Measurements from ENCODE around the gene GPC5.
"Not testable (repeated sequence)": the region's sequence is repeated elsewhere in the genome, so short reads cannot be mapped to it uniquely, and the experiment has no call there.

DNA sequence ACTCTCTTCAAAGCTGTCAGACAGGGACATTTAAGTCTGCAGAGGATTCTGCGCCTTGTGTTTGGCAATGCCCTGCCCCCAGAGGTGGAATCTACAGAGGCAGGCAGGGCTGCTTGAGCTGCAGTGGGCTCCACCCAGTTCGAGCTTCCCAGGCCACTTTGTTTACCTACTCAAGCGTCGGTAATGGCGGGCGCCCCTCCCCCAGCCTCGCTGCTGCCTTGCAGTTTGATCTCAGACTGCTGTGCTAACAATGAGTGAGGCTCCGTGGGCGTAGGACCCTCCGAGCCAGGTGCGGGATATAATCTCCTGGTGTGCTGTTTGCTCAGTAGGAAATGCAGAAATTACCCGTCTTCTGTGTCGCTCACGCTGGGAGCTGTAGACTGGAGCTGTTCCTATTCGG, 40.3 kb downstream of the GPC5 start:
- TF ChIP-seq, protein P1, sequence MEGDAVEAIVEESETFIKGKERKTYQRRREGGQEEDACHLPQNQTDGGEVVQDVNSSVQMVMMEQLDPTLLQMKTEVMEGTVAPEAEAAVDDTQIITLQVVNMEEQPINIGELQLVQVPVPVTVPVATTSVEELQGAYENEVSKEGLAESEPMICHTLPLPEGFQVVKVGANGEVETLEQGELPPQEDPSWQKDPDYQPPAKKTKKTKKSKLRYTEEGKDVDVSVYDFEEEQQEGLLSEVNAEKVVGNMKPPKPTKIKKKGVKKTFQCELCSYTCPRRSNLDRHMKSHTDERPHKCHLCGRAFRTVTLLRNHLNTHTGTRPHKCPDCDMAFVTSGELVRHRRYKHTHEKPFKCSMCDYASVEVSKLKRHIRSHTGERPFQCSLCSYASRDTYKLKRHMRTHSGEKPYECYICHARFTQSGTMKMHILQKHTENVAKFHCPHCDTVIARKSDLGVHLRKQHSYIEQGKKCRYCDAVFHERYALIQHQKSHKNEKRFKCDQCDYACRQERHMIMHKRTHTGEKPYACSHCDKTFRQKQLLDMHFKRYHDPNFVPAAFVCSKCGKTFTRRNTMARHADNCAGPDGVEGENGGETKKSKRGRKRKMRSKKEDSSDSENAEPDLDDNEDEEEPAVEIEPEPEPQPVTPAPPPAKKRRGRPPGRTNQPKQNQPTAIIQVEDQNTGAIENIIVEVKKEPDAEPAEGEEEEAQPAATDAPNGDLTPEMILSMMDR (IDR thresholded peaks at IDR 0.05 in 8 of 11, conservative IDR thresholded peaks at IDR 0.05 in 3 of 11) = not testable (repeated sequence)
- TF ChIP-seq POLR2A, POLR2AphosphoS5 (IDR thresholded peaks at IDR 0.05): not testable (repeated sequence)

Measured in spleen (tissue), 7 donors.